ENCODE results near the gene ADSS2.

The ADSS2 gene

DNA sequence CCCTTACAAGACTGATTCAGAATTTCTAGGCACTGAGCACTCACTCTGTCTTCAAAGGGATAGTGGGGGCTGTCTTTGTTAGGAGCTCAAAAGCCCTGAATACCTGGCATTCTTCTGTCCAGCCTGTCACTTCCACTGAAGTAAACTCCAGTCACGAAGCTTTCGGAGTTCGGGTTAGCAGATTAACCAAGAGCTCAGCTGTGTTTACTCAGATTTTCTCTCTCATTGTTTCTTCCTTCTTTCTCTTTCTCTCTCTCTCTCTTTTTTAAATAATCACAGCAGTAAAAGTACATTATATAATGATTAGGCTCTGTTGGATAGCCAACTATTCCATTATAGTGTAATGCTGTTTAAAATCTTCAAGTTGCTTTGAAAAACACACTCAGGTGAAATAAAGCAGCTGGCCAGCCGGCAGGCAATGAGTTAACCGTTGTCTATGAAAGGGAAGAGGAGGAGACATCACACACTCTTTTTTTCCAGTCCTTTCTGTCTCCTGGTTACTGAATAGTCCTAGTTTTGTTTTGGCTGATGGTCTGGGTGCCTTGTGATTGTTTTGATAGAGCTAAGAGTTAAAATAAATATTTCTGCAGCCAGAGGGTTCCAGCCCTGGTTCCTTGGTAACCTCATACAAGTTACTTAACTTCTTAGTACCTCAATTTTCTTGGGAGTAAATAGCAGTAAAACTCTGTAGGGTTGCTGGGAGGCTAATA is 89.8 kb downstream of the ADSS2 start:
- Histone ChIP-seq H2AFZ (ENCODE audit: low read length) (no peak overlapping the region), H3K36me3 (ENCODE audit: insufficient read depth, low read length) (no peaks in the 10 kb centered on the region), H3K9me2 (replicated peaks; ENCODE audit: low read depth, low read length) (no peaks in the 10 kb centered on the region), H3K4me1 (ENCODE audit: insufficient read depth, low read length, poor library complexity, severe bottlenecking) (no peaks in the 10 kb centered on the region), H3K4me2 (ENCODE audit: low read depth, low read length, poor library complexity, severe bottlenecking) (no peak overlapping the region), H3K4me3 (ENCODE audit: low read length, poor library complexity, severe bottlenecking) (no peak overlapping the region), H3K27me3 (ENCODE audit: insufficient read depth, low read length, poor library complexity, severe bottlenecking) (no peaks in the 10 kb centered on the region), H3F3A (ENCODE audit: low read depth) (no peaks in the 10 kb centered on the region), H3K9ac (ENCODE audit: low read depth, low read length, poor library complexity, severe bottlenecking) (no peak overlapping the region), H3K9me3 (ENCODE audit: insufficient read depth, low read depth, low read length) (no peaks in the 10 kb centered on the region), H3K79me2 (ENCODE audit: insufficient read depth, low read length) (no peaks in the 10 kb centered on the region), H4K20me1 (ENCODE audit: insufficient read depth, low read length, poor library complexity, severe bottlenecking) (no peaks in the 10 kb centered on the region)
- no peak for TF ChIP-seq EZH2phosphoT487 (IDR thresholded peaks at IDR 0.05; ENCODE audit: borderline replicate concordance)
- TF ChIP-seq, protein P1, sequence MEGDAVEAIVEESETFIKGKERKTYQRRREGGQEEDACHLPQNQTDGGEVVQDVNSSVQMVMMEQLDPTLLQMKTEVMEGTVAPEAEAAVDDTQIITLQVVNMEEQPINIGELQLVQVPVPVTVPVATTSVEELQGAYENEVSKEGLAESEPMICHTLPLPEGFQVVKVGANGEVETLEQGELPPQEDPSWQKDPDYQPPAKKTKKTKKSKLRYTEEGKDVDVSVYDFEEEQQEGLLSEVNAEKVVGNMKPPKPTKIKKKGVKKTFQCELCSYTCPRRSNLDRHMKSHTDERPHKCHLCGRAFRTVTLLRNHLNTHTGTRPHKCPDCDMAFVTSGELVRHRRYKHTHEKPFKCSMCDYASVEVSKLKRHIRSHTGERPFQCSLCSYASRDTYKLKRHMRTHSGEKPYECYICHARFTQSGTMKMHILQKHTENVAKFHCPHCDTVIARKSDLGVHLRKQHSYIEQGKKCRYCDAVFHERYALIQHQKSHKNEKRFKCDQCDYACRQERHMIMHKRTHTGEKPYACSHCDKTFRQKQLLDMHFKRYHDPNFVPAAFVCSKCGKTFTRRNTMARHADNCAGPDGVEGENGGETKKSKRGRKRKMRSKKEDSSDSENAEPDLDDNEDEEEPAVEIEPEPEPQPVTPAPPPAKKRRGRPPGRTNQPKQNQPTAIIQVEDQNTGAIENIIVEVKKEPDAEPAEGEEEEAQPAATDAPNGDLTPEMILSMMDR (conservative IDR thresholded peaks at IDR 0.05; ENCODE audit: low read length): no peak

All from Loucy (cell line).